Measurements from ENCODE around the gene ITPKC.

Gene ITPKC

DNA sequence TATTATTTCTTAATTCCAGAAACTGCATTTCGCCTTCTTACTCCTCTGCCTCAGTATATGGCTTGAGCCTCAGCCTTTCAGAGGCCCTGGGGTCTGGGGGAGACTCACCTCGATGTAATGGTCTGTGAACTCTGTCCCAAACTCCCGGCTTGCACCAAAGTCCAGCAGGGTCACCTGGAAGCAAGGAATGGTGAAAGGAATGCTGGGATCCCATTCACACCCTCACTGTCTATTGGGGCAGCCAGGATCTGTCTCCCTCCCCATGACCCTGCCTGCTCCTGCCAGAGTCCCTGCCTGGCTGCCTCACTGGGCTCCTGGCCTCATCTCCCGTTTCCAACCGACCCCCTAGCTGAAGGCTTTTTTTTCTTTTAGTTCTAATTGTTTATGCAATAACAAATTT is 21.0 kb upstream of the ITPKC start:
- DNase-seq (ENCODE audit: insufficient read length, low spot score) (no peak), FAIRE-seq (no peak)
- TF ChIP-seq, protein P1, sequence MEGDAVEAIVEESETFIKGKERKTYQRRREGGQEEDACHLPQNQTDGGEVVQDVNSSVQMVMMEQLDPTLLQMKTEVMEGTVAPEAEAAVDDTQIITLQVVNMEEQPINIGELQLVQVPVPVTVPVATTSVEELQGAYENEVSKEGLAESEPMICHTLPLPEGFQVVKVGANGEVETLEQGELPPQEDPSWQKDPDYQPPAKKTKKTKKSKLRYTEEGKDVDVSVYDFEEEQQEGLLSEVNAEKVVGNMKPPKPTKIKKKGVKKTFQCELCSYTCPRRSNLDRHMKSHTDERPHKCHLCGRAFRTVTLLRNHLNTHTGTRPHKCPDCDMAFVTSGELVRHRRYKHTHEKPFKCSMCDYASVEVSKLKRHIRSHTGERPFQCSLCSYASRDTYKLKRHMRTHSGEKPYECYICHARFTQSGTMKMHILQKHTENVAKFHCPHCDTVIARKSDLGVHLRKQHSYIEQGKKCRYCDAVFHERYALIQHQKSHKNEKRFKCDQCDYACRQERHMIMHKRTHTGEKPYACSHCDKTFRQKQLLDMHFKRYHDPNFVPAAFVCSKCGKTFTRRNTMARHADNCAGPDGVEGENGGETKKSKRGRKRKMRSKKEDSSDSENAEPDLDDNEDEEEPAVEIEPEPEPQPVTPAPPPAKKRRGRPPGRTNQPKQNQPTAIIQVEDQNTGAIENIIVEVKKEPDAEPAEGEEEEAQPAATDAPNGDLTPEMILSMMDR (IDR thresholded peaks at IDR 0.05; ENCODE audit: insufficient read depth, missing control alignments): no peak

DNA sequence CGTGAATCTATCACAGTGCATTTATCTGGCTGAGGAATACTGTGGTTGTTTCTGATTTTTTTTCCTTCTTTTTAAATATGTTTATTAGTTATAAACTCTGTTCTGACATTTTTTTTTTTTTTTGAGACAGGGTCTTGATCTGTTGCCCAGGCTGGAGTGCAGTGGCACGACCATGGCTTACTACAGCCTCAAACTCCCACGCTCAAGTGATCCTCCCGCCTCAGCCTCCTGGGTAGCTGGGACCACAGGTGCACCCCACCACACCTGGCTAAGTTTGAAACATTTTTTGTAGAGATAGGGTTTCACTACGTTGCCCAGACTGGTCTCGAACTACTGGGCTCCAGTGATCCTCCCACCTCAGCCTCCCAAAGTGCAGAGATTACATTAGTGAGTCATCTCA is 19.9 kb upstream of the ITPKC start:
- FAIRE-seq (no peak), DNase-seq (ENCODE audit: insufficient read length, low spot score) (no peak)
- TF ChIP-seq, protein P1 (IDR thresholded peaks at IDR 0.05; ENCODE audit: insufficient read depth, missing control alignments): no peak

GRCh38 chr19:40700083-40700482 is 16.8 kb upstream of the ITPKC start:
- no peak for FAIRE-seq
- TF ChIP-seq, protein P1 (IDR thresholded peaks at IDR 0.05; ENCODE audit: insufficient read depth, missing control alignments): no peak
- DNase-seq (ENCODE audit: insufficient read length, low spot score): no peak

GRCh38 chr19:40701758-40702157 is 15.2 kb upstream of the ITPKC start:
- DNase-seq (ENCODE audit: insufficient read length, low spot score): no peak
- TF ChIP-seq, protein P1 (IDR thresholded peaks at IDR 0.05; ENCODE audit: insufficient read depth, missing control alignments): no peak
- no peak for FAIRE-seq

- no peak for FAIRE-seq
- no peak for DNase-seq (ENCODE audit: insufficient read length, low spot score)
- TF ChIP-seq, protein P1 (IDR thresholded peaks at IDR 0.05; ENCODE audit: insufficient read depth, missing control alignments): peak; percentile 73
Observed at GRCh38 chr19:40702337-40703012, 14.4 kb upstream of the ITPKC start.

GRCh38 chr19:40703029-40703755 is 13.7 kb upstream of the ITPKC start:
- TF ChIP-seq, protein P1 (IDR thresholded peaks at IDR 0.05; ENCODE audit: insufficient read depth, missing control alignments): no peak
- FAIRE-seq (no peak), DNase-seq (ENCODE audit: insufficient read length, low spot score) (no peak)

Data from D721Med (cell line).